ENCODE results near the gene SLC9A9.
"Not testable (repeated sequence)": the region's sequence is repeated elsewhere in the genome, so short reads cannot be mapped to it uniquely, and the experiment has no call there.

SLC9A9 gene

GRCh38 chr3:143755978-143756377 lies 92.3 kb downstream of the SLC9A9 start:
- no peak for DNase-seq (ENCODE audit: low read depth)

GRCh38 chr3:143754090-143754489 lies 94.2 kb downstream of the SLC9A9 start:
- no peak for DNase-seq (ENCODE audit: low read depth)

GRCh38 chr3:143753456-143753855 lies 94.8 kb downstream of the SLC9A9 start:
- no peak for DNase-seq (ENCODE audit: low read depth)

- DNase-seq (ENCODE audit: low read depth) = no peak
Observed at GRCh38 chr3:143753006-143753405, 95.3 kb downstream of the SLC9A9 start.

GRCh38 chr3:143751643-143752178 lies 96.6 kb downstream of the SLC9A9 start:
- DNase-seq (ENCODE audit: low read depth) = no peak

- DNase-seq (ENCODE audit: low read depth) = no peak
Observed at GRCh38 chr3:143750841-143751240, 97.4 kb downstream of the SLC9A9 start.

GRCh38 chr3:143749926-143750325 lies 98.3 kb downstream of the SLC9A9 start:
- DNase-seq (ENCODE audit: low read depth) = no peak

GRCh38 chr3:143737065-143737464 lies 111.2 kb downstream of the SLC9A9 start:
- DNase-seq (ENCODE audit: low read depth) = no peak

GRCh38 chr3:143736205-143736997 lies 111.9 kb downstream of the SLC9A9 start:
- DNase-seq (ENCODE audit: low read depth) = no peak

- DNase-seq (ENCODE audit: low read depth) = no peak
Observed at GRCh38 chr3:143731776-143732175, 116.5 kb downstream of the SLC9A9 start.

- DNase-seq (ENCODE audit: low read depth) = no peak
Observed at GRCh38 chr3:143731320-143731719, 116.9 kb downstream of the SLC9A9 start.

GRCh38 chr3:143727391-143727790 lies 120.9 kb downstream of the SLC9A9 start:
- DNase-seq (ENCODE audit: low read depth) = no peak

GRCh38 chr3:143726727-143727126 lies 121.5 kb downstream of the SLC9A9 start:
- no peak for DNase-seq (ENCODE audit: low read depth)

GRCh38 chr3:143720381-143720780 lies 127.9 kb downstream of the SLC9A9 start:
- DNase-seq (ENCODE audit: low read depth) = no peak

GRCh38 chr3:143718463-143718862 lies 129.8 kb downstream of the SLC9A9 start:
- DNase-seq (ENCODE audit: low read depth) = no peak

- no peak for DNase-seq (ENCODE audit: low read depth)
Observed at GRCh38 chr3:143716731-143717130, 131.5 kb downstream of the SLC9A9 start.

GRCh38 chr3:143712522-143712921 lies 135.7 kb downstream of the SLC9A9 start:
- no peak for DNase-seq (ENCODE audit: low read depth)

- no peak for DNase-seq (ENCODE audit: low read depth)
Observed at GRCh38 chr3:143707848-143708247, 140.4 kb downstream of the SLC9A9 start.

- DNase-seq (ENCODE audit: low read depth) = no peak
Observed at GRCh38 chr3:143700431-143700975, 147.8 kb downstream of the SLC9A9 start.

- DNase-seq (ENCODE audit: low read depth) = no peak
Observed at GRCh38 chr3:143699424-143699823, 148.8 kb downstream of the SLC9A9 start.

GRCh38 chr3:143698682-143699303 lies 149.5 kb downstream of the SLC9A9 start:
- no peak for DNase-seq (ENCODE audit: low read depth)

GRCh38 chr3:143697975-143698374 lies 150.3 kb downstream of the SLC9A9 start:
- DNase-seq (ENCODE audit: low read depth) = no peak

- not testable (repeated sequence) for DNase-seq (ENCODE audit: low read depth)
Observed at GRCh38 chr3:143695333-143695732, 152.9 kb downstream of the SLC9A9 start.

All from CMK (cell line).